GM12891 (cell line): ENCODE data around the gene DDX55.

ENCODE experiments used
- PAX5 ChIP-seq: IDR thresholded peaks from 2 replicates; pipeline ENCODE4 v1.6.1; 2011; ENCODE audit warnings: low read length, moderate library complexity, mild to moderate bottlenecking; ENCODE audit not compliant: insufficient read depth, severe bottlenecking
- POLR2A ChIP-seq: IDR thresholded peaks from 2 replicates; pipeline ENCODE4 v1.6.1; 2011; ENCODE audit warnings: low read depth, low read length, control low read depth
- POLR2AphosphoS5 ChIP-seq: IDR thresholded peaks from 2 replicates; pipeline ENCODE4 v1.6.1; 2011; ENCODE audit warnings: low read depth, low read length, control low read depth
- POU2F2 ChIP-seq: IDR thresholded peaks from 2 replicates; pipeline ENCODE4 v1.6.1; 2011; ENCODE audit warnings: low read depth, mild to moderate bottlenecking, control low read depth, low read length, moderate library complexity
- SPI1 ChIP-seq: IDR thresholded peaks from 2 replicates; pipeline ENCODE4 v1.6.1; 2011; ENCODE audit warnings: low read depth, low read length, control low read depth
- TAF1 ChIP-seq: IDR thresholded peaks from 2 replicates; pipeline ENCODE4 v1.6.1; 2011; ENCODE audit warnings: low read depth, low read length, control low read depth

GRCh38 chr12:123648401-123648800, 46.5 kb downstream of the DDX55 start:
- TF ChIP-seq POLR2A (no peak), POLR2AphosphoS5 (no peak), SPI1 (no peak), TAF1 (no peak), PAX5 (no peak), POU2F2 (no peak)
